Inflammatory macrophage (primary cell): ENCODE data around the gene MED15.
"Not testable (repeated sequence)": the region's sequence is repeated elsewhere in the genome, so short reads cannot be mapped to it uniquely, and the experiment has no call there.

Experiments used
- DNase-seq, 2 donors: peaks; one replicate each; pipeline ENCODE4 v3.0.0-alpha.2; 2020 to 2022

MED15 gene

GRCh38 chr22:20606041-20606783 is 98.8 kb downstream of the MED15 start:
- peak; percentile 19 to 72 for DNase-seq

DNA sequence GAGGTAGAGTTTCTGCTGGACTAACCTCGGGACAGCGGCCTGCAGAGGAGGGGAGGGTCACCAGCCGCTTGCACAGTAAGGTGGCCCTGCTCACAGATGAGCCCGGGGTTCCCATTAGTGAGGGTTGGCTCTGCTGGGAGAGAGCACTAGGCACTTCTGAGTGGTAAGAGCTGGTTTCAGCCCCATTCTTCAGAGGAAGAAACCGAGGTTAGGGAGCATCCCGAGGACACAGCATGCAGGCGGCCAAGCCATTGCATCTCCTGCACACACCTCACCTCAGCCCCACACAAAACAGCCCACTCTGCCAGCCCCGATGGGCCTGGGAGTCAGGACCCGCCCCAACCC is 99.3 kb downstream of the MED15 start:
- DNase-seq: no peak

- no peak for DNase-seq
These were observed 99.9 kb downstream of the MED15 start for GRCh38 chr22:20607157-20607907.

DNA sequence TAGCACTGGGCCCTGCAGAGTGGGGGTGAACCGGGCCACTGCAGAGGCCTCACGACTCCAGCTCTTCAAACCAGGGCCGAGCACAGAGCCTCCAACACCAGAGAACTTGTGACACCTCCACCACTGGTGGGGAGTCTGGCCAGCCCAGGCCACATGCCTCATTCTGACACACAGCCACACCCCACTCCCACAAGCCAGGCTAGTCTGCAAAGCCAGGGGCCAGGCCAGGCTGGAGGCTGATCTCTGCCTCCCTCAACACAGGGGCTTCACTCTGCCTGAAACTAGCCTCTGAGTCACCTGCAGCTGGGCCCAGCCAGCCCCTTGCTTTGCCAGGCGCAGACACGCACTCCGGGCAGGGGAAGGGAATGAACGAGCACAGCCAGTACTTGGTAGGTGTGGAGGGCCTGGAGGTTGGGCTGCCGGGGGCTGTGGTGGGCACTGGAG is 102.9 kb downstream of the MED15 start:
- DNase-seq: no peak

DNA sequence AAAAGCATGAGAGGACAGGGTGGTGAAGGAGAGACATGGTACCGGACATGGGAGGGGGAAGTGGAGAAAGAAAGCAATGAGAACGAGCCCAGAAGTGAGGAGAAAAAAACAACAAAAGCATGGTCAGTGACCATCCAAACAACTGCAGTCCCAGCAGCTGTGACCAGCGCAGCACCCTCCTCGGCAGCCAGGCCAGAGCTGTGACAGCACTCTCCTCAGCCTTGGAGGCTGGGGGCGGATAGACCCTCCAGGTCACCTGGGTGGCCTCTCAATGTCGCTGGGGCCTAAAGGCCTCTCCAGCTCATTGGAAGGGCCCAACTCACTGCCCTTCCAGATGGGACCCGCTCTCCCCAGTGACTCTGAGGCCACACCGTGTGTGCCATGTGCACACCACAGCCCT is 103.3 kb downstream of the MED15 start:
- DNase-seq: no peak

DNA sequence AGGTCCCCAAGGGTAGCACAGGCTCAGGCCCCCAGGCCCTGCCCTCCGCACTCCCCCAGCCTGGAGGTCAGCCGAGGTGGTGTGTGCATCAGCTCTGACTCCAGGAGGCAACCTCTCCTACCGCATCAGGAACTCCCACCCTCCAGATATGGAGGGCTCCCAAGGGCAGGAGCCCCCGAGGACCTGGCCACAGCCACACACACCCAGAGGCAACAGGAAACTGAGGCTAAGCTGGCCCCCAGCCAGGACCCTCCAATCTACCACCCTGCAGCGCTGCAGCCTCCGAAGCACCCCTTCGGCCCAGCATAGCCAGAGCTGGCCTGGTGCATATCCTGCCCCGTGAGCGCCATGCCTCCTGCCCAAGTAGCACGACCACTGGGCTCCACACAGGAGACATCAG is 104.0 kb downstream of the MED15 start:
- no peak for DNase-seq

DNA sequence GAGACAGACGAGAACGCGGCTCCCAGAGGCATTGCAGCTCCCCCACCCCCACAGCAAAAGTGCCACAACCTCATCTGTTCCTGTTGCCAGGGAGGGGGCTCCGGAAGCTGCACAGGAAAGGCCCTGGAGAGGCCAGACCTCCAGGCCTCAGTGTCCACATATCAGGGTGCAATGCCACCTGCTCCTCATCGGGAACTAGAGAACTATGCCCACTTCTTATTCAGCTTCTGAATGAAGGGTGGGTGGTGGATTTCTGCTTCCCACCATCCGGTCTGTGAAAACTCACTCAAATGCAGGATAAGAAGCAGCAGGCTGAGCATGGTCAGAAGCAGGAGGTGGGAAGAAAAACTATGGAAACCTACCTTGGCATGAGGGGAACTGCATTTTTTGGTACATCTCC is 105.9 kb downstream of the MED15 start:
- DNase-seq: no peak

DNA sequence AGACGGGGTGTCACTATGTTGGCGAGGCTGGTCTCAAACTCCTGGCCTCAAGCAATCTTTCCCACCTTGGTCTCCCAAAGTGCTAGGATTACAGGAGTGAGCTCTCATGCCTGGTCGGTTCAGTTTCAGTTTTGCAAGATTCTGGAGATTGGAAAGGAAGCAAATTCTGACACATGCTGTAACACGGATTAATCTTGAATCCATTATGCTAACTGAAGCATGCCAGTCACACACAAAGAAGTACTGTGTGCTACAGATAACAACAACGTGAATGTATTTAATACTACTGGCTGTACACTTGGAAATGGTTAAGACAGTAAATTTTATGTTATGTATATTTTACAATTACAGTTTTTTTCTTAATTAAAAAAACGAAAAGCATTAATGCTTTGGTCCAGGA is 107.6 kb downstream of the MED15 start:
- no peak for DNase-seq

DNA sequence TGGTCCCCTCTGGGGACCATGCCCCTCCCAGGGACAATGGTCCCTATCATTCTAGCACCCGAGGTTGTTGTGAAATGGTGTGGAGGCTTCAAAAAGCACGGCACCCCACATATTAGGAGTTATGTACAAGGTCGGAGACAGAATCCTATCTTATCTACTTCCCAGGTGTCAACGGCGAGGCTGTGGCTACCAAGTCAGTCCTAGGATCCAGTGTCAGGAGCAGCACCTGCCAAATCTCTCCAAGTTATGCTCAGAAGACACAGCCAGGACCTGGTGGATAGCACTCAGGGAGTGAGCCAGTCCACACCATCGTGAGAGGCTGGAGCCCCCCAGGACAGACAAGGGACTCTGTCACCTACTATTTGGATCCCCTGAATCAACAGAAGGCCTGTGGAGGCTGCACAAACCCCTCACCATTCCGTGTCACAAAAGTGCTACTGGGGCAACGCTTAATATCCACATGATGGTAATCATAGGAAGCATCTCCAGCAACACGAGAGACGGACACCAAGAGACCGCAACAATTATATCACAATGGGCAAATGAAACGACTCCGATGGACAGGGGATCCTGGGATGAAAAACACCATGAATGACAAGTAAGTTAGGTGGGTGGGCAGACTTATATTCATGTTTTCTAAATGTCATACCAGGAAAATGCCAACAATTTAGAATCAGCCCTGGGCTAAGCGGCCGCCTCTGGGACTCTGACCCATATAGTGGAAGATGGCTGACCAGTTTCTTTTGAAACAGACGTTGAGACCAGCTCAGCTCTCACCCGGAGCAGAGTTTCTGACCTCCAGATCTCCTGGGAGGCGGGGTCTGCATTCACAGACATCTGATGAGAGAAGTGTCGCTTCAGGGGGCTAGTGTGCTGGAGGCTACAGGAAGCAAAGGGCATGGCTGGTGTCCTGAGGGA is 108.4 kb downstream of the MED15 start:
- no peak for DNase-seq

DNA sequence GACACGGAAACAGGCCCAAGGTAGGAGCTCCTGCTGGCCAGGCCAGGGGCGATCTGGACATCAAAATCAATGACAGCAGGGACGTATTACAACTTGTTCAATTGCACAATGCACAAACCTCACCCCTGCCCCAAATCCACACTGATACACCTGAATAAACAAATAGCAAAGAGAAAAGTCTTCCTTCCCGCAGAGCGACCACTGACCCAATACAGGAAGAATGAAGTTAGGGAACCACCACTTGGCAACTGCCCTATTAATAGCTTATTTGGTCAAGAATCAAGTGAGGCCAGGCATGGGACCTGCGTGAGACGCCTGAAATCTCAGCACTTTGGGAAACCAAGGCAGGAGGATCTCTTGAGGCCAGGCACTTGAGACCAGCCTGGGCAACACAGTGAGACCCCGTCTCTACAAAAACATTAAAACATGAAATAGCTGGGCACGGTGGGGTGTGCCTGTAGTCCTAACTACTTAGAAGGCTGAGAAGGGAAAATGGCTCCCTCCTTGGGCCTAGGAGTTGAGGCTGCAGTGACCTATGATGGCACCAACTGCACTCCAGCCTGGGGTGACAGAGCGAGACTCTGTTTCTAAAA is 109.1 kb downstream of the MED15 start:
- no peak for DNase-seq

DNA sequence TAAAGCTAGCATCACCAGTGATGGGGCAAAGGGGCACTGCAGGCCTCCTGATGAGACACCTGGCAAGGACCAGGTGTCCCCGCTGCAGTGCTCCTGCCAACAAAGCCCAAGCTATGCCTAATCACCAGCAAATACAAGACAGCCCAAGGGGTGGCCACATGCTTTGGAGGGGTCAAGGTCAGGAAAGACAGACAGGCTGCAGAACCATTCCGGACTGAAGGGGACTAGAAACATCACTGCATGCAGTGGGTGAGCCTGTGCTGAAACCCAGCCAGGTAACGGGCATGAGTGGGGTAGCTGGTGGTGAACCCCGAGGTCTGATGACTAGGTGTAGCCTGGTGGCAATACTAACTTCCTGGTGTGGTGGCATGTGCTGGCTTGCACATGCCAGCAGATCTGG is 111.1 kb downstream of the MED15 start:
- DNase-seq: peak in 1 of 2 donors; percentile 14

- peak in 1 of 2 donors; percentile 69 for DNase-seq
These were observed 111.9 kb downstream of the MED15 start for GRCh38 chr22:20619045-20619892.

- DNase-seq: not testable (repeated sequence)
These were observed 112.4 kb downstream of the MED15 start for GRCh38 chr22:20619893-20620194.

GRCh38 chr22:20621162-20621561 is 113.8 kb downstream of the MED15 start:
- DNase-seq: no peak

DNA sequence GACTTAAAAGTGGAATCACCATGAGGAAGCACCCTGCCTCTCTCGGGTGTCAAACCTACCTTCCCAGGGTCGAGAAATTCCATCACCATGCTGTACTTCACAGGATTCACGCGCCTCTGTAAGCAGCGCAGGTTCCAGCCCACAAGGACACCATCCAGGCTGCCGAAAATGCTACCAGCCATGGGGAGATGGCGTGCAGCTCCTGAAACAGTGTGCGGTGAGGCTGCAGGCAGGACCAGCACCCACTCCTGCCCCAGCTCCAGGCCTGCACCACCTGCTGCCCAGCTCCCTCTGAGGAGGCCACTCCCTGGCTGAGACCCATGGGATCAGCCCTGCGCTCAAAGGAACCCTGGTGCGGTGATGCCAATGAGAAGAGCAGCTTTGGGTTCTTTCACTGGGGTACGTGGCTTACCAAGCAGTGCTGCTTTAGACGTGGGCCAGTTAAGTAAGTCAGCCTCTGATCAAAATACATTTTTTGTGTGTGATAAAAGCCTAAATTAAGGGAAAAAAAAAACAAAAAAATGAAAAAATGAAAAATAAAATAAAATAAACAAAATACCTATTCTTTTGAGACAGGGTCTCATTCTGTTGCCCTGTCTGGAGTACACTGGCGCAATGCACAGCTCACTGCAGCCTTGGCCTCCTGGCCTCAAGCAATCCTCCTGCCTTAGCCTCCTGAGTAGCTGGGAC is 115.4 kb downstream of the MED15 start:
- DNase-seq: no peak

DNA sequence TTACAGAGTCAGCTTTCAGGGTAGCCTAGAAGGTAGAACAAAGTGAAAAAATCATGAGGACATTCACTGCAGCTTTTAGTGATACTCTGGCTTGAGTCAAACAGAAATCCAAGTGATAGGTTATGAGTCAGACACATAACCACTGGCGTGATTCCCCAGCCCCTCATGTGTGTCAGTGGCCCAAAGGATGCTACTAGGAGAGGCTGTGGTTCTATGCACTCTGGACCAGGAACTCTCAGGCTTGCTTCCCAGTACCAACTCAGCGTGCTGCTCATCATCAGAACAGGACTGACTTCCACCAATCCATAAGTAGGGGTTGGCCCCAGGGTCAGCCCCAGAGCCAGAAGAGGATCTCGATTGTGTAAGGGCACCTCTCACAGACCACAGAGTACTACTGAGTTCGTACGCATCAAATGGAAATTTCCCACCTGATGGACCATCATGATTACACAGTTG is 116.8 kb downstream of the MED15 start:
- no peak for DNase-seq

DNA sequence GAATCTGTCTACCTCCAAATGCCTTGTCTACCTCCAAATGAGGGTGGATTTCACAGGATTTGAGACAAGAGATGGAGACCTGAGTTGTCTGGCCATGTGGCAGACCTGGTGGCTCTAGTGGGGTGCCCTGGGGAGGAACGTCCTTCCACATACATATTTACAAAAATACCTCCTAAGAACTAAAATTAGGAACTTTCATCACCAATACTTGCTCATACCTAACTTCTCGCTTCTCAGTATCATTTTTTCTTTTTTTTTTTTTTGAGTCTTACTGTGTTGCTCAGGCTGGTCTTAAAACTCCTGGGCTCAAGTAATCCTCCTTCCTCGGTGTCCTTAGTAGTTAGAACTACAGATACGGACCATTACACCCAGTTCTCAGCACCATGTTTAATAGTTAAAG is 117.9 kb downstream of the MED15 start:
- no peak for DNase-seq

DNA sequence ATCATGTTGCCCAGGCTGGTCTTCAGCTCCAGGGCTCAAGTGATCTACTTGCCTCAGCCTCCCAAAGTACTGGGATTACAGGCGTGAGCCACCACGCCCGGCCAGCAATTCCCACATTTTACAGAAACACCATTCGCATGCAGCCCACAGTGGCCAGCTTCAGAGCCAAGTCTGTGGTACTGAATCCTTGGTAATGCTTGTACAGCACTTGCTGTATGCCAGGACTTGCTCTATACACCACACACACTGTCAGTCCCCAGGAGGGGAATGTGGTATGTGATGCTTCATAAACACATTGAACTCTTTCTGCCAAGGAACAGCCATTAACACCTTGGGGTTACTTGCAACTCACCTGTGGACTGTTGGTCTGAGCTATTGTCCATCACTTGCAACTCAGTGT is 119.4 kb downstream of the MED15 start:
- no peak for DNase-seq

GRCh38 chr22:20627432-20627831 is 120.0 kb downstream of the MED15 start:
- DNase-seq: no peak

DNA sequence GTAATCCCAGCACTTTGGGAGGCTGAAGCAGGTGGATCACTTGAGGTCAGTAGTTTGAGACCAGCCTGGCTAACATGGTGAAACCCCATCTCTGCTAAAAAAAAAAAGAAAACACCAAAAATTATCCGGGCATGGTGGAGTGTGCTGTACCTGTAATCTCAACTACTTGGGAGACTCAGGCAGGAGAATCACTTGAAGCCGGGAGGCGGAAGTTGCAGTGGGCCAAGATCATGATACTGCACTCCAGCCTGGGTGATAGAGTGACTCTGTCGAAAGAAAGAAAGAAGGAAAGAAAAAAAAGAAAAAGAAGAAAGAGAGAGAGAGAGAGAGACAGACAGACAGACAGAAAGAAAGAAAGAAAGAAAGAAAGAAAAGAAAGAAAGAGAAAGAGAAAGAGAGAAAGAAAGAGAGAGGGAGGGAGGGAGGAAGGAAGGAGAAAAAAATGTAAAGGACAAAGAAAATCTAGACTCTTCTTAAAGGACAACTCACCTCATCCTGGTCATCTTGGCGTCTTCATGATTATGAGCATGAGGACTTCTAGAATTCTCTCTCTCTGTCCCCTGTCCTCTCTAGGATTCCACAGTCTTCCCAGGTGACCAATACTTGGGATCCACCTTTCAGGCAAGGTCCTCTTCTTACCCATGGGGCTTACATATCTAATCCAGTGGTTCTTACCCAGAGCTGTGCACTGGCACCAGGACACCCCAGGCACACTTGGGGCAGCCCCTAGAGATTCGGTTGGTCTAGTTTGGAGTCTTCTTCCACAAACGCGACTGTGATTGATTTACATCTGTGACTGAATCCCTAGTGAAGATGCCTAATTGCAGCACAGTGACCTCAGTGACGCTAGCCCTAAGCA is 120.9 kb downstream of the MED15 start:
- no peak for DNase-seq
